HCT116 (cell line): ENCODE measurements around the gene BICRA. TPM values are rescaled to one million over a fixed set of nuclear protein-coding genes. Genes with fewer than 3 reads are reported as not detected.
"Not testable (repeated sequence)": the region's sequence is repeated elsewhere in the genome, so short reads cannot be mapped to it uniquely, and the experiment has no call there.

Experiments
- ATAC-seq: fragments of 200-7000 bp; cut with Tn5 transposase; 2 replicates; pipeline ENCODE4 v1.9.1; 2020; ENCODE audit warnings: mild to moderate bottlenecking, moderate library complexity
- BruUV-seq: library from RNA; stranded (reverse); fragments of 400-500 nt; replicated peaks from 2 replicates; lab custom pipeline; 2021; lab: Mats Ljungman, UMichigan
- CTCF ChIA-PET: fragments of 300-600 bp; sonication (Branson Sonifier 250); formaldehyde crosslinking; loops from one replicate; lab custom pipeline; 2021; ENCODE audit warnings: antibody characterized with exemption; lab: Charles Lee
- POLR2A ChIA-PET: fragments of 300-600, 350-600 bp; sonication (Branson Sonifier 250); formaldehyde crosslinking; loops from one replicate; lab custom pipeline; 2021; ENCODE audit warnings: antibody characterized with exemption; lab: Charles Lee
- RAD21 ChIA-PET, 2 experiments: fragments of 300-600 bp; sonication (Branson Sonifier 250); formaldehyde crosslinking; loops; one replicate each; lab custom pipeline; 2023; ENCODE audit warnings: low total read pairs in 2 of 2; ENCODE audit not compliant: uncharacterized antibody in 2 of 2, unreplicated experiment in 2 of 2, low non-redundant PET in 1 of 2; lab: Charles Lee
- DNase-seq: peaks from one replicate; pipeline ENCODE4 v3.0.0-alpha.2; 2010; ENCODE audit warnings: low read depth, low spot score
- H2AFZ ChIP-seq: fragments of 200-600 bp; shearing (Covaris generic), sonication (generic); 2 replicates; pipeline ENCODE4 v1.6.1; 2017; ENCODE audit warnings: low read depth, mixed run types, mixed read lengths, antibody characterized with exemption, low read length; ENCODE audit not compliant: poor library complexity, severe bottlenecking
- H3K27ac ChIP-seq: 2 replicates; pipeline ENCODE4 v1.5.1; 2012; ENCODE audit warnings: low read depth, low read length
- H3K27me3 ChIP-seq: fragments of 200-600 bp; sonication (generic); 2 replicates; pipeline ENCODE4 v1.6.1; 2016; ENCODE audit warnings: mixed run types, low read length, mixed read lengths; ENCODE audit not compliant: insufficient read depth
- H3K36me3 ChIP-seq, 2 experiments: fragments of 200-500 bp in 1 of 2; fragments of 200-600 bp in 1 of 2; sonication (Bioruptor generic) in 1 of 2; sonication (generic) in 1 of 2; 2 replicates each; pipeline versions ENCODE4 v1.5.1 to v1.6.1; 2014 to 2016; ENCODE audit warnings: low read length in 2 of 2, inconsistent platforms in 1 of 2, mixed read lengths in 1 of 2, mixed run types in 1 of 2; ENCODE audit not compliant: insufficient read depth in 2 of 2, control insufficient read depth in 1 of 2
- H3K4me1 ChIP-seq, 2 experiments: fragments of 200-600 bp in 1 of 2; sonication (generic) in 1 of 2; 2 replicates each; pipeline versions ENCODE4 v1.5.1 to v1.6.1; 2012 to 2017; ENCODE audit warnings: low read length in 2 of 2, inconsistent platforms in 1 of 2, mild to moderate bottlenecking in 1 of 2, mixed read lengths in 1 of 2, mixed run types in 1 of 2, moderate library complexity in 1 of 2; ENCODE audit not compliant: insufficient read depth in 2 of 2, control insufficient read depth in 1 of 2
- H3K4me2 ChIP-seq: fragments of 200-600 bp; sonication (generic); 2 replicates; pipeline ENCODE4 v1.6.1; 2017; ENCODE audit warnings: mixed run types, low read length, mixed read lengths
- H3K4me3 ChIP-seq, 2 experiments: fragments of 200-600 bp in 1 of 2; sonication (generic) in 1 of 2; replicated peaks in 1 of 2; 2 replicates each; pipeline ENCODE4 v1.5.1; 2011 to 2016; ENCODE audit warnings: low read length in 2 of 2, control low read depth in 1 of 2, low read depth in 1 of 2, mild to moderate bottlenecking in 1 of 2, mixed read lengths in 1 of 2, mixed run types in 1 of 2
- H3K79me2 ChIP-seq: fragments of 200-600 bp; sonication (generic); 2 replicates; pipeline ENCODE4 v1.6.1; 2017; ENCODE audit warnings: mild to moderate bottlenecking, mixed run types, low read length, moderate library complexity, mixed read lengths; ENCODE audit not compliant: insufficient read depth
- H3K9ac ChIP-seq: fragments of 200-600 bp; sonication (generic); 2 replicates; pipeline ENCODE4 v1.6.1; 2016; ENCODE audit warnings: low read length, mixed read lengths
- H3K9me2 ChIP-seq: fragments of 200-600 bp; sonication (generic), shearing (Covaris generic); 2 replicates; pipeline ENCODE4 v1.6.1; 2017; ENCODE audit warnings: mixed run types, mild to moderate bottlenecking, moderate library complexity; ENCODE audit not compliant: insufficient read depth
- H3K9me3 ChIP-seq, 2 experiments: fragments of 200-500 bp in 1 of 2; fragments of 200-600 bp in 1 of 2; sonication (Bioruptor generic) in 1 of 2; sonication (generic) in 1 of 2; 2 replicates each; pipeline ENCODE4 v1.6.1; 2014 to 2017; ENCODE audit warnings: low read length in 2 of 2, mixed read lengths in 2 of 2, inconsistent platforms in 1 of 2, low read depth in 1 of 2, mild to moderate bottlenecking in 1 of 2, mixed run types in 1 of 2, moderate library complexity in 1 of 2; ENCODE audit not compliant: control insufficient read depth in 1 of 2, insufficient read depth in 1 of 2
- H4K20me1 ChIP-seq: fragments of 200-600 bp; sonication (generic), shearing (Covaris generic); 2 replicates; pipeline ENCODE4 v1.6.1; 2017; ENCODE audit warnings: mixed run types, mild to moderate bottlenecking, moderate library complexity; ENCODE audit not compliant: insufficient read depth
- SIN3A ChIP-seq: IDR thresholded peaks from 2 replicates; pipeline ENCODE4 v1.6.1; 2012; ENCODE audit warnings: low read depth
- intact Hi-C: fragments of 100-400 bp; cut with micrococcal nuclease; formaldehyde crosslinking; loops from 2 replicates; pipeline ENCODE4 v1.10.0; 2022
- total RNA-seq: library from RNA; stranded (reverse); gene quantifications from one replicate; pipeline ENCODE4 v1.2.1, GENCODE V29; 2021; ENCODE audit not compliant: unreplicated experiment

BICRA gene
- total RNA-seq, 1 experiment from 2014 or later = 11.3 TPM

- DNase-seq, H3K9ac ChIP-seq, RAD21 ChIA-PET, H4K20me1 ChIP-seq, intact Hi-C loops, H2AFZ ChIP-seq, BruUV-seq, H3K4me3 ChIP-seq, H3K27ac ChIP-seq, H3K27me3 ChIP-seq, ATAC-seq, H3K9me2 ChIP-seq, H3K9me3 ChIP-seq: not testable (repeated sequence)
- peaks cover 5 to 17% of the 10 kb centered on the region in 2 experiments; a peak in 3 of 4 replicates for H3K4me1 ChIP-seq
- peak overlapping the region; percentile 89 for H3K4me2 ChIP-seq
- ChIA-PET POLR2A (interaction anchor here (1.8 kb wide), 1 partner anchor 13 kb away, joined by 4 read pairs; no protein-coding TSS in a partner anchor), CTCF (interaction anchor here (3.9 to 4.4 kb wide), 2 partner anchors 11 to 29 kb away, joined by 62 to 68 read pairs; partner anchors contain the start of gene NOP53)
- peaks cover 3 to 12% of the 10 kb centered on the region in 2 experiments; a peak in 1 of 4 replicates for H3K36me3 ChIP-seq
- peaks cover 44% of the 10 kb centered on the region for H3K79me2 ChIP-seq
Measured at GRCh38 chr19:47714855-47715254, 105.9 kb downstream of the BICRA start.

GRCh38 chr19:47716270-47716937, 107.5 kb downstream of the BICRA start:
- no peak for TF ChIP-seq SIN3A
- ChIA-PET CTCF (no interaction called here), POLR2A (interaction anchor here (1.8 kb wide), 1 partner anchor 12 kb away, joined by 4 read pairs; no protein-coding TSS in a partner anchor), RAD21 (no interaction called here)
- Histone ChIP-seq H3K36me3 (peaks cover 3 to 12% of the 10 kb centered on the region in 2 experiments; a peak in 1 of 4 replicates), H3K27me3 (no peaks in the 10 kb centered on the region), H3K9ac (no peak overlapping the region), H3K27ac (no peak overlapping the region), H2AFZ (no peak overlapping the region), H3K4me2 (no peak overlapping the region), H3K4me1 (peaks cover 5 to 17% of the 10 kb centered on the region in 2 experiments; a peak in 3 of 4 replicates), H4K20me1 (no peaks in the 10 kb centered on the region), H3K79me2 (peaks cover 44% of the 10 kb centered on the region), H3K9me3 (no peaks in the 10 kb centered on the region), H3K4me3 (no peak overlapping the region), H3K9me2 (no peaks in the 10 kb centered on the region)
- intact Hi-C loops = no loop called here
- DNase-seq = no peak
- ATAC-seq = no peak
- no TSS peak for BruUV-seq

GRCh38 chr19:47718415-47719046, 109.6 kb downstream of the BICRA start:
- DNase-seq, H3K27ac ChIP-seq, intact Hi-C loops, H3K9ac ChIP-seq, H2AFZ ChIP-seq, H3K4me2 ChIP-seq, H4K20me1 ChIP-seq, H3K27me3 ChIP-seq, ATAC-seq, H3K9me3 ChIP-seq, H3K4me3 ChIP-seq, BruUV-seq, H3K9me2 ChIP-seq, CTCF ChIA-PET: not testable (repeated sequence)
- Histone ChIP-seq H3K36me3 (peaks cover 3 to 12% of the 10 kb centered on the region in 2 experiments; a peak in 1 of 4 replicates), H3K4me1 (peaks cover 9 to 32% of the 10 kb centered on the region in 2 experiments; a peak in 3 of 4 replicates), H3K79me2 (peaks cover 40% of the 10 kb centered on the region)
- POLR2A ChIA-PET = interaction anchor here (0.6 to 1.2 kb wide), 2 partner anchors 27 to 29 kb away, joined by 3 read pairs; partner anchors contain the start of gene NOP53
- RAD21 ChIA-PET = interaction anchor here in 1 of 2 experiments (0.7 kb wide), 1 partner anchor 326 kb away, joined by 3 read pairs; no protein-coding TSS in a partner anchor
